Fibroblast of lung (primary cell): Measurements from ENCODE around the gene HSH2D. TPM values are rescaled to one million over a fixed set of nuclear protein-coding genes. Genes with fewer than 3 reads are reported as not detected.
A peak's percentile ranks its signal among the peaks of the same experiment; 100 is the strongest.

Experiments
- DNase-seq, 2 donors: peaks; one replicate each; pipeline versions ENCODE4 v3.0.0 to v3.0.0-alpha.2; 2010; ENCODE audit warnings: low read depth in 2 of 2
- H2AFZ ChIP-seq: 2 replicates; pipeline ENCODE4 v1.5.1; 2012; ENCODE audit warnings: low read length, control low read depth, inconsistent platforms
- H3K27ac ChIP-seq: 2 replicates; pipeline ENCODE4 v1.5.1; 2011; ENCODE audit warnings: low read length, control low read depth; ENCODE audit not compliant: insufficient read depth
- H3K27me3 ChIP-seq: 2 replicates; pipeline ENCODE4 v1.5.1; 2011; ENCODE audit warnings: mild to moderate bottlenecking, low read length; ENCODE audit not compliant: control insufficient read depth, insufficient read depth
- H3K36me3 ChIP-seq: 2 replicates; pipeline ENCODE4 v1.5.1; 2011; ENCODE audit warnings: low read length; ENCODE audit not compliant: control insufficient read depth, insufficient read depth
- H3K4me1 ChIP-seq: 2 replicates; pipeline ENCODE4 v1.5.1; 2011; ENCODE audit warnings: low read length; ENCODE audit not compliant: control insufficient read depth, insufficient read depth; ENCODE audit errors: extremely low read depth
- H3K4me2 ChIP-seq: 2 replicates; pipeline ENCODE4 v1.5.1; 2011; ENCODE audit warnings: low read length, control low read depth; ENCODE audit not compliant: insufficient read depth; ENCODE audit errors: extremely low read depth
- H3K4me3 ChIP-seq, 4 experiments: fragments of 200-600 bp in 1 of 4; sonication (generic) in 1 of 4; replicated peaks in 1 of 4; 2 replicates each; pipeline ENCODE4 v1.5.1; 2011 to 2016; ENCODE audit warnings: low read length in 4 of 4, low read depth in 3 of 4, mild to moderate bottlenecking in 3 of 4, control low read depth in 2 of 4, inconsistent platforms in 1 of 4, mixed read lengths in 1 of 4; ENCODE audit not compliant: insufficient read depth in 1 of 4; ENCODE audit errors: control extremely low read depth in 1 of 4
- H3K79me2 ChIP-seq: 2 replicates; pipeline ENCODE4 v1.5.1; 2012; ENCODE audit warnings: mild to moderate bottlenecking, low read length, inconsistent platforms; ENCODE audit not compliant: control insufficient read depth, insufficient read depth
- H3K9ac ChIP-seq: 2 replicates; pipeline ENCODE4 v1.5.1; 2011; ENCODE audit warnings: mild to moderate bottlenecking, low read length, control low read depth; ENCODE audit not compliant: insufficient read depth
- H3K9me3 ChIP-seq: 2 replicates; pipeline ENCODE4 v1.5.1; 2012; ENCODE audit warnings: low read depth, low read length; ENCODE audit not compliant: control insufficient read depth, insufficient read depth
- H4K20me1 ChIP-seq: 2 replicates; pipeline ENCODE4 v1.5.1; 2011; ENCODE audit warnings: low read length; ENCODE audit not compliant: control insufficient read depth, insufficient read depth; ENCODE audit errors: extremely low read depth
- CTCF ChIP-seq, 2 donors: IDR thresholded peaks in 1 of 2; conservative IDR thresholded peaks in 1 of 2; 1 replicate in 1 of 2; 2 replicates in 1 of 2; pipeline ENCODE4 v1.5.1; 2011 to 2012; ENCODE audit warnings: low read length in 2 of 2, control low read depth in 1 of 2, inconsistent platforms in 1 of 2, low read depth in 1 of 2, mild to moderate bottlenecking in 1 of 2
- EZH2 ChIP-seq: IDR thresholded peaks from 2 replicates; pipeline ENCODE4 v1.5.1; 2012; ENCODE audit warnings: low read length, control low read depth, mild to moderate bottlenecking; ENCODE audit errors: missing control alignments
- polyA plus RNA-seq, 2 donors: library from polyadenylated mRNA; depleted of rRNA in 1 of 2; stranded (reverse) in 1 of 2; unstranded in 1 of 2; fragments of >200 nt; gene quantifications; 2 replicates each; pipeline ENCODE4 v1.2.1, GENCODE V29; 2011 to 2012; ENCODE audit warnings: missing spikeins in 1 of 2
- total RNA-seq: library from RNA; depleted of rRNA; stranded (reverse); fragments of >200 nt; gene quantifications from 2 replicates; pipeline ENCODE4 v1.2.1, GENCODE V29; 2014

HSH2D gene
- total and polyA plus RNA-seq, 2 donors (not counting 1 experiment from before 2014, with no cell fraction given) = not detected

GRCh38 chr19:16202320-16203255 is 59.1 kb downstream of the HSH2D start:
- Histone ChIP-seq H3K4me3 (no peak overlapping the region), H4K20me1 (no peaks in the 10 kb centered on the region), H3K4me2 (no peak overlapping the region), H3K4me1 (peaks cover 14% of the 10 kb centered on the region), H3K27ac (no peak overlapping the region), H3K9ac (no peak overlapping the region), H2AFZ (no peak overlapping the region), H3K79me2 (peaks cover 67% of the 10 kb centered on the region), H3K36me3 (peaks cover 49% of the 10 kb centered on the region), H3K27me3 (no peaks in the 10 kb centered on the region), H3K9me3 (no peaks in the 10 kb centered on the region)
- peak in 1 of 2 donors; percentile 24 for DNase-seq
- TF ChIP-seq EZH2 (no peak), CTCF (conservative IDR thresholded peaks at IDR 0.05 in 1 of 2, IDR thresholded peaks at IDR 0.05 in 1 of 2; ENCODE audit: low read depth in 1 of 2, low read length in 2 of 2) (no peak)

DNA sequence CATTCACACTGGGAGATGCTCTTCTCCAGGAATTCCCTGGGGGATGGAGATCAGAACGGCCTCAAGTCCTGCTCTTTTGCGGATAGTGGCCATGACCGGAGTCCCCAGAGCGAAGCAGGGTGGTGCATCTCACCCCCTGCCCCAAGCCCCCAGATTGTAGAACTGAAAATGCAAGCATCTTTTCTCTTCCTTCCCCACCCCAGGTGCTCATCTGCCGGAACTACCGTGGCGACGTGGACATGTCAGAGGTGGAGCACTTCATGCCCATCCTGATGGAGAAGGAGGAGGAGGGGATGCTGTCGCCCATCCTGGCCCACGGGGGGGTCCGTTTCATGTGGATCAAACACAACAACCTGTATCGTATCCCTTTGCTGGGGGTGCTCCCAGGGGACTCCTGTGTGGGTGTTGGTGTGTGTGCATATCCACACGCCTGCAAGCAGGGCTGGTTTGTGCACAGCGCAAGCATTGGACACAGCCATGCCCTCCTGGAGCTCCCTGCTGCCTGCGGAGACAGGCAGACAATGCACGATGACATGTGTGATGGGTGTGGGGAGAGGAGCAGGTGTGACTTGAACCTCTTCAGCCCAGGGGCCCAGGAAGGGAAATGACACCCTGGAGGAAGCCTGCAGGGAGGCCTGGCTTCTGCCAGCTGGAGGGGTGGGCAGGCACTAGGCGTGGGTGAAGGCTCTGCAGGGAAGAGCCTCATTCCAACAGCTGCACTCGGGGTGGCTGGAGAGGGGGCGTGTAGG is 59.9 kb downstream of the HSH2D start:
- Histone ChIP-seq H3K4me1 (peaks cover 14% of the 10 kb centered on the region), H3K9me3 (no peaks in the 10 kb centered on the region), H2AFZ (no peak overlapping the region), H3K27ac (no peak overlapping the region), H3K79me2 (peaks cover 61% of the 10 kb centered on the region), H4K20me1 (no peaks in the 10 kb centered on the region), H3K4me2 (no peak overlapping the region), H3K27me3 (no peaks in the 10 kb centered on the region), H3K36me3 (peaks cover 55% of the 10 kb centered on the region), H3K4me3 (no peak overlapping the region), H3K9ac (no peak overlapping the region)
- DNase-seq = no peak
- TF ChIP-seq CTCF (conservative IDR thresholded peaks at IDR 0.05 in 1 of 2, IDR thresholded peaks at IDR 0.05 in 1 of 2; ENCODE audit: low read depth in 1 of 2, low read length in 2 of 2) = no peak
- TF ChIP-seq EZH2 = no peak

DNA sequence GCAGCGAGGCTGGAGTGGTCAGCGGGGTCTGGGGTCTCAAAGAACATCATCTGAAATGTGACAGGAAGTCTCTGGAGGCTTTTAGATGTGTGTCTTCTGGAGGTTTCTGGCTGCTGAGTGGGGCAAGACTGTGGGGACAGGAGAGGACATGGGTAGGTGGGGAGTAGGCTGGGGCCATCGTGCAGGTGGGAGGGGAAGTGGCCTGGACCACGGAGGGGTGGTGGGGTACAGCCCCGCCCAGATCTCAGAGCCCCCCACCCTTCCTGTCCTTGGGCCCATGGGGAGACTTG is 60.5 kb downstream of the HSH2D start:
- Histone ChIP-seq H3K4me2 (no peak overlapping the region), H2AFZ (no peak overlapping the region), H3K27ac (no peak overlapping the region), H4K20me1 (no peaks in the 10 kb centered on the region), H3K9me3 (no peaks in the 10 kb centered on the region), H3K4me3 (no peak overlapping the region), H3K36me3 (peaks cover 57% of the 10 kb centered on the region), H3K27me3 (no peaks in the 10 kb centered on the region), H3K4me1 (peaks cover 13% of the 10 kb centered on the region), H3K79me2 (peaks cover 57% of the 10 kb centered on the region), H3K9ac (no peak overlapping the region)
- TF ChIP-seq EZH2 (no peak), CTCF (conservative IDR thresholded peaks at IDR 0.05 in 1 of 2, IDR thresholded peaks at IDR 0.05 in 1 of 2; ENCODE audit: low read depth in 1 of 2, low read length in 2 of 2) (no peak)
- no peak for DNase-seq
